CD8-positive, alpha-beta memory T cell (primary cell): ENCODE results near the gene RET. TPM values are rescaled to one million over a fixed set of nuclear protein-coding genes. Genes with fewer than 3 reads are reported as not detected.

Experiments
- CTCF ChIA-PET: fragments of 350-600 bp; sonication (Branson Sonifier 250); formaldehyde crosslinking; loops from one replicate; lab custom pipeline; 2021; ENCODE audit warnings: antibody characterized with exemption; lab: Charles Lee
- POLR2A ChIA-PET: fragments of 350-600 bp; sonication (Branson Sonifier 250); formaldehyde crosslinking; loops from one replicate; lab custom pipeline; 2021; ENCODE audit warnings: antibody characterized with exemption; lab: Charles Lee
- DNase-seq, 5 donors: peaks; one replicate each; pipeline versions ENCODE4 v3.0.0 to v3.0.0-alpha.2; 2020 to 2022; ENCODE audit warnings: mixed read lengths in 1 of 5
- H3K27ac ChIP-seq: one replicate; pipeline ENCODE4 v1.7.0; 2013; ENCODE audit warnings: low read depth, mild to moderate bottlenecking, low read length, moderate library complexity
- H3K27me3 ChIP-seq: 2 replicates; pipeline ENCODE4 v1.7.0; 2013; ENCODE audit warnings: low read length, mild to moderate bottlenecking; ENCODE audit not compliant: insufficient read depth, poor library complexity, severe bottlenecking
- H3K36me3 ChIP-seq: 2 replicates; pipeline ENCODE4 v1.7.0; 2013; ENCODE audit warnings: mild to moderate bottlenecking, low read length, moderate library complexity; ENCODE audit not compliant: insufficient read depth
- H3K4me1 ChIP-seq: 2 replicates; pipeline ENCODE4 v1.7.0; 2013; ENCODE audit warnings: mild to moderate bottlenecking, low read length, moderate library complexity; ENCODE audit not compliant: insufficient read depth
- H3K4me3 ChIP-seq: 2 replicates; pipeline ENCODE4 v1.7.0; 2013; ENCODE audit warnings: mild to moderate bottlenecking, low read length
- H3K9me3 ChIP-seq: 2 replicates; pipeline ENCODE4 v1.7.0; 2013; ENCODE audit warnings: mild to moderate bottlenecking, low read length
- H3K27ac Mint-ChIP-seq, 8 donors: one replicate each; pipeline ENCODE4 v1.8.0; 2020 to 2021; ENCODE audit warnings: mixed read lengths in 8 of 8, mild to moderate bottlenecking in 6 of 8, inconsistent platforms in 3 of 8, moderate library complexity in 3 of 8
- H3K27me3 Mint-ChIP-seq, 2 donors: one replicate each; pipeline ENCODE4 v1.8.0; 2020 to 2021; ENCODE audit warnings: mixed read lengths in 2 of 2, mild to moderate bottlenecking in 1 of 2, moderate library complexity in 1 of 2
- H3K36me3 Mint-ChIP-seq, 3 donors: one replicate each; pipeline ENCODE4 v1.8.0; 2020 to 2021; ENCODE audit warnings: mixed read lengths in 3 of 3, inconsistent platforms in 1 of 3, mild to moderate bottlenecking in 1 of 3
- H3K4me1 Mint-ChIP-seq, 3 donors: one replicate each; pipeline ENCODE4 v1.8.0; 2020 to 2021; ENCODE audit warnings: mixed read lengths in 3 of 3, inconsistent platforms in 1 of 3, mild to moderate bottlenecking in 1 of 3
- H3K4me3 Mint-ChIP-seq, 7 donors: one replicate each; pipeline ENCODE4 v1.8.0; 2020 to 2021; ENCODE audit warnings: mixed read lengths in 7 of 7, mild to moderate bottlenecking in 6 of 7, moderate library complexity in 4 of 7, inconsistent platforms in 2 of 7
- H3K9me3 Mint-ChIP-seq, 5 donors: one replicate each; pipeline ENCODE4 v1.8.0; 2020 to 2022; ENCODE audit warnings: mixed read lengths in 5 of 5, mild to moderate bottlenecking in 3 of 5, moderate library complexity in 2 of 5, inconsistent platforms in 1 of 5
- polyA plus RNA-seq: library from polyadenylated mRNA; unstranded; fragments of 300-500 nt; fragmentation: Illumina TruSeq; gene quantifications from one replicate; pipeline ENCODE4 v1.2.3, GENCODE V29; 2021
- total RNA-seq, 2 experiments: library from RNA; stranded (reverse); gene quantifications; one replicate each; pipeline ENCODE4 v1.2.3, GENCODE V29; 2021

RET gene
- total and polyA plus RNA-seq, 3 experiments from 2014 or later = 0.06 to 0.24 TPM; not detected in 1

DNA sequence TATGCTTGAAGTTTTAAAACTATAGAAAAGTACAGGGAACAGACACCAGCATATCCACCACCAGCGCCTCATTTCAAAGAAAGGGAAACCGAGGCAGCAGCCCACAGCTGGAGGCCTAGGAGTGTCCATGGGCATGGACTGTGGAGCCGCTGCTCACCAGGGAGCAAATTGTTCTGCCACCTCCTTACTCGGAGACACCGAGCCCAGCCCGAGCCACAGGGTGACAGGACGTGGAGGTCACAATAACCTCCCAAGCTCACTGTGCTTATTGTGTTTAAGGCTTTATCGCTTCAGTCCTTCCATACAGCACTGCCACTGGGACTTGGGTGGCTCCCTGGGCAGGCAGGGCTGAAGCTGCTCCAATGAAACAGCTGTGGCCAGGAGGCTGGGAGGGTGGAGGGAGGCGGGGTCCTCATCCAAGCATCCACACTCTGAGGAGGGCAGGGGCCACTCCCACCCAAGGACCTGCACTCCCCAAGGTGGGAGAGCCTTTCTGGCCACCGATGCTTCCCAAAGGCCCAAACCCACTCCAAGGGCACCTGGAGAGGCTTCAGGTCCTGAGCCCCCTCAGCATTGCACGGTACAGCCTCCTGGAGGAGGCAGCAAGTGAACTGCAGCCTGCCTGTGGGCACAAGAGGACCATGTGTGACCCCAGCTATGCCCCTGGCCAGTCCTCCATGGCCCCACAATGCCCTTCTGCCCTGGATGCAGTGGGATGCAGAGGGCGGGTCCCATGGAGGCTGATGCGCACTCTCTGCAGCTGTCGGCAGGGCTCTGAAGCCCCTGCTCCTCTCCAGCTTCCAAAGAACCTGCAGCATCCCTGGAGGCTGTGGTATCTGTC is 38.7 kb upstream of the RET start:
- H3K27me3 ChIP-seq = no peaks in the 10 kb centered on the region
- Mint-ChIP-seq H3K27me3 (peaks cover 1 to 7% of the 10 kb centered on the region in 2 donors), H3K36me3 (no peaks in the 10 kb centered on the region), H3K4me1 (no peaks in the 10 kb centered on the region), H3K9me3 (peaks cover 0 to 7% (median 2%) of the 10 kb centered on the region in 5 donors), H3K4me3 (no peak overlapping the region), H3K27ac (peak overlapping the region in 1 of 8 donors; percentile 54)
- H3K4me3 ChIP-seq = no peak overlapping the region
- H3K4me1 ChIP-seq = no peaks in the 10 kb centered on the region
- no peaks in the 10 kb centered on the region for H3K9me3 ChIP-seq
- POLR2A ChIA-PET = no interaction called here
- H3K27ac ChIP-seq = no peak overlapping the region
- CTCF ChIA-PET = no interaction called here
- DNase-seq = no peak
- H3K36me3 ChIP-seq = no peaks in the 10 kb centered on the region

DNA sequence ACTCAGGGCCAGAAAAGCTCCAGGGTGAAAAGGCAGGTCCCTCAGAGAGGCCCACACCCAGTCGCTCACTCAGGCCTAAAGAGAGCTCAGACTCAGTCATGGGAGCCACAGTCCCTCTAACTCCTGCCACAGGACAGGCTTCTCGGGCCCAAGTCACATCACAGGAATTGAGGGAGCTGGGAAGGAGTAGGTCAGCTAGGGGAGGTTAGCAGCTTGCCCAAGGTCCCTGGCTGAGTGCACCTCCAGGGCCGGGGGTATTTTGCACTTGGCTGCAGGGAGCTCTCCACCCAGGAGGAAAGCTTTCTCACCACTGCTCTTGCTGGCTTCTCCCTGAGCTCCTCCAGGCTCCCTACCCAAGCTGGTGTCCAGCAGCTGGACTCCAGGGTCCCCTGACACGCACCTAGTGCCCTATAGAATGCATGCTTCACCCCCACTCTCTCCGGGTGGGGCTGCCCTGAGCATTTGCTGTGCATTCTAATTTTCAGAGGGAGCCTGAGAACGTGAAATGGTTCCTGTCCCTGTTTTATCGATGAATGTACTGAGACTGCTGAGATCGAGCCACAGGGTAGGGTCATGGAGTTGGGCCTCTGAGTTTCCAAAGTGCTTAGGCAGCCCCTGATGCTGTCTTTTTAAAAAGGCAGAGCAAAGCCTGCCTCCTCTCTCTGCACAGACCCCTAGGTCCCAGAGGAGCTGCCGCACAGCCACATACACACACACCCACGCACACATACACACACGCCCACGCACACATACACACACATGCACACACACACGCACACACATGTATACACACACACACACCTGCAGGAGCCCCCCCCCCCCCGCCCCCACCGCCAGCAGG is 37.9 kb upstream of the RET start:
- ChIA-PET POLR2A (no interaction called here), CTCF (no interaction called here)
- no peak overlapping the region for H3K4me3 ChIP-seq
- Mint-ChIP-seq H3K27me3 (peaks cover 1 to 7% of the 10 kb centered on the region in 2 donors), H3K36me3 (no peaks in the 10 kb centered on the region), H3K27ac (no peak overlapping the region), H3K4me1 (no peaks in the 10 kb centered on the region), H3K9me3 (peaks cover 0 to 3% (median 0%) of the 10 kb centered on the region in 5 donors), H3K4me3 (no peak overlapping the region)
- H3K4me1 ChIP-seq = no peaks in the 10 kb centered on the region
- no peaks in the 10 kb centered on the region for H3K27me3 ChIP-seq
- no peak for DNase-seq
- no peak overlapping the region for H3K27ac ChIP-seq
- no peaks in the 10 kb centered on the region for H3K9me3 ChIP-seq
- no peaks in the 10 kb centered on the region for H3K36me3 ChIP-seq

DNA sequence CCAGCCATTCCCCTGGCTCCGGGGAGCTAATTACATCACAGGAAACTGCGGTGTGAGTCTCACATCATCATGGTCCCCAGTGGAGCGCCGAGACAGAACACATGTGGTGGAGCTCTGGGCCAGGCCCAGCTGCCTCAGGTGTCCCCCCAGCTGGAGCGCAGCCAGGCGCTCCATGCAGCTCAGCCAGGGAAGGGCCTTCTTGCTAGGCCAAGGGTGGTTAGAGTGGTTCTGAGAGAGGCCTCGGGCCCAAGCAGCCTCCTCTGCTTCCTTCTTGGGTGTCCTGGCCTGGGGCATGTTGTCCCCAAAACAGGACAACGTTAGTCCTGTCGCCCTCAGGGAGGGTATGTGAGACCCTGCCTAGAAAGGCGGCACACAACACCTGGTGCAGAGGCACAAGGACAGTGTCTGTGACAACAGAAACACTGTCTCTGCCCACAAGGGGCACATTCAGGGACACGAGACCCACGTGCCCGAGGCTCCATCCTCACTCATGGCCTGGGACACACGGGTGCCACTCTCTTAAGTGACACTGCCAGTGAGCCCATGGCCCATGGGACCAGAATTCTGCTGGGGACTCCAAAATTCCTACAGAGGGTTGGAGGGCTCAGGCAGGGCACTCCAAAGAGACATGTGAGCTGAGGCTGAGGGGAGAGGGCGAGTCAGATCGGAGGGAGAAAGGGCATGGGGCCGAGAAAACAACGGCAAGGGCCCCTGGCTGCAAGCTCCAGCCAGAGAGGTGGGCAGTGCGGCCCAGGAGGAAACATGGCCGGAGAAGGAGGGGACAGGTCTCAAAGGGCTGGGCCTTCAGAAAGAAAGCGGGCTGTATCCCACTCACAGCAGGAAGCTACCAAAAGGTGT is 37.0 kb upstream of the RET start:
- DNase-seq = peak in 1 of 5 donors; percentile 30
- ChIA-PET POLR2A (no interaction called here), CTCF (no interaction called here)
- no peaks in the 10 kb centered on the region for H3K9me3 ChIP-seq
- H3K36me3 ChIP-seq = no peaks in the 10 kb centered on the region
- no peaks in the 10 kb centered on the region for H3K4me1 ChIP-seq
- no peaks in the 10 kb centered on the region for H3K9me3 Mint-ChIP-seq
- H3K4me3 ChIP-seq = no peak overlapping the region
- H3K27ac Mint-ChIP-seq = no peak overlapping the region
- no peak overlapping the region for H3K27ac ChIP-seq
- H3K36me3 Mint-ChIP-seq = no peaks in the 10 kb centered on the region
- H3K27me3 ChIP-seq = no peaks in the 10 kb centered on the region
- H3K4me3 Mint-ChIP-seq = no peak overlapping the region
- H3K4me1 Mint-ChIP-seq = no peaks in the 10 kb centered on the region
- H3K27me3 Mint-ChIP-seq = peaks cover 1 to 2% of the 10 kb centered on the region in 2 donors

DNA sequence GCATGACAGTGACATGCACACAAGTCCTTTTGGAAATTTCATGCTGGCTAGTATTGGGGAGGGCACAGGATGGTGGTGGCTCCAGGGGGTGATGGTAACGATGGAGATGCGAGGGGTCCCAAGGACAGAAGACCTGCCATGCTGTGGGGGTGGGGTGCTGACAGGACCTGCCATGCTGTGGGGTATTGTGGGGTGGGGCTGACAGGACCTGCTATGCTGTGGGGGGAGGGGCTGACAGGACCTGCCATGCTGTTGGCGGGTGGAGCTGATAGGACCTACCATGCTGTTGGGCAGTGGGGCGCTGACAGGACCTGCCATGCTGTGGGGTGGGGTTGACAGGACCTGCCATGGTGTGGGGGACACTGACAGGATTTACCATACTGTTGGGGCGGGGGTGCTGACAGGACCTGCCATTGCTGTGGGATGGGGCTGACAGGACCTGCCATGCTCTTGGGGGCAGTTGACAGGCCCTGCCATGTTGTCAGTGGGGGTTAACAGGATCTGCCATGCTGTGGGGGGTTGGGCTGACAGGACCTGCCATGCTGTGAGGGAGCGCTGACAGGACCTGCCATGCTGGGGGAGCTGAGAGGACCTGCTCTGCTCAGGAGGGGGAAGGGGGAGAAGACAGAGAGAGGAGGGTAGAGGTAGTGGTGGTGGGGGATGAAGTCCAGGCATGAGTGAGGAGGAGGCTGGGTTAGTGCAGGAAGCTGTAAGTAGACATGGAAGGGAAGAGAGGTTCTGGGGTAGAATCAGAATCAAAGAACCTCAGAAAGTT is 36.2 kb upstream of the RET start:
- no peak overlapping the region for H3K27ac ChIP-seq
- no peaks in the 10 kb centered on the region for H3K9me3 ChIP-seq
- DNase-seq = no peak
- ChIA-PET POLR2A (no interaction called here), CTCF (no interaction called here)
- Mint-ChIP-seq H3K4me1 (no peaks in the 10 kb centered on the region), H3K4me3 (no peak overlapping the region), H3K9me3 (no peaks in the 10 kb centered on the region), H3K27ac (no peak overlapping the region), H3K36me3 (no peaks in the 10 kb centered on the region), H3K27me3 (no peaks in the 10 kb centered on the region)
- no peaks in the 10 kb centered on the region for H3K27me3 ChIP-seq
- H3K4me3 ChIP-seq = no peak overlapping the region
- H3K36me3 ChIP-seq = no peaks in the 10 kb centered on the region
- no peaks in the 10 kb centered on the region for H3K4me1 ChIP-seq

DNA sequence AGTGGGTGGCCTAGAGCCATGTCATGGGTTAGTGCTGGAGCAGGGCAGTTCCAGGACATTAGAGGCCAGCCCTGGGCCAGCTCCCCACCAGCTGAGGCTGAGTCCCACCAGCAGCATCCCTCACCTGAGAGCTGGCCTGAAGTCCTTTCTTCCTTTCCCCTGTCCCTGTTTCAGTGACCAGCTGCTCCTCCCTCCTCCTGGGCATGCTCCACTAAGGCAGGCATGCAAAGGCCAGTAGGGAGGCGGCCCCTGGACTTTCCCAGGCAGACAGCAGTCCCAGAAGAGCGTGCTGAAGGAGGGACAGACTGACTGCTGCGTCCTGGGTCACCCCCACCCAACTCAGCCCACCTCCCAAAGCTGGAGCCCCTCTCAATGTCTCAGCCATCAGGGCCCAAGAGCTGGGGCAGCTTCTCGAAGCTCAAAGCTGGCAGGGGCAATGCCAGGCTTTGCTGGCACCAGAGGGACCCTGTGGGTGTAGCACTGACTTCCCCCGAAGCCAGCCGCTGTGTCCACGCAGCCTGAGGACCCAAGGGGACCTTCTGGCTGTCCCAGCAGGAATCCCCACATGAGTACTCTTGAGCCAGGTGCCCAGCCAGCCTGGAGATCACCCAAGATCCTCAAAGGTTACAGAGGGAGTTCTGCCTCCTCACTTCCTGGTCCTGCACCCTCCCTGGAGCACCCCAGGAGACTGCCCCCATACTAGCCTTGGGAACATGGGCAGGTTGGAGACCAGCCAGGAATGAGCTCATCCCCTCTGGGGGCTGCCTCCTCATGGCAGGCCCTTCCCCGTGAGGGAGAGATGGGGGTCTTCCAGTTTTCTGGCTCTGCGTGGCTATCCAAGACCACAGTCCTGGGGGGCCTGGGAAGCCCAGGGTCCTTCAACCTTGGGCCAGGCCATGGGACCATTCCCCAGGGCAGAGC is 35.2 kb upstream of the RET start:
- no peak overlapping the region for H3K27ac Mint-ChIP-seq
- DNase-seq = no peak
- ChIA-PET POLR2A (no interaction called here), CTCF (no interaction called here)
- no peak overlapping the region for H3K27ac ChIP-seq
- H3K4me1 Mint-ChIP-seq = no peaks in the 10 kb centered on the region
- no peaks in the 10 kb centered on the region for H3K4me1 ChIP-seq
- H3K4me3 Mint-ChIP-seq = no peak overlapping the region
- no peaks in the 10 kb centered on the region for H3K9me3 Mint-ChIP-seq
- H3K27me3 Mint-ChIP-seq = no peaks in the 10 kb centered on the region
- H3K27me3 ChIP-seq = no peaks in the 10 kb centered on the region
- no peaks in the 10 kb centered on the region for H3K9me3 ChIP-seq
- H3K36me3 ChIP-seq = no peaks in the 10 kb centered on the region
- no peak overlapping the region for H3K4me3 ChIP-seq
- no peaks in the 10 kb centered on the region for H3K36me3 Mint-ChIP-seq

DNA sequence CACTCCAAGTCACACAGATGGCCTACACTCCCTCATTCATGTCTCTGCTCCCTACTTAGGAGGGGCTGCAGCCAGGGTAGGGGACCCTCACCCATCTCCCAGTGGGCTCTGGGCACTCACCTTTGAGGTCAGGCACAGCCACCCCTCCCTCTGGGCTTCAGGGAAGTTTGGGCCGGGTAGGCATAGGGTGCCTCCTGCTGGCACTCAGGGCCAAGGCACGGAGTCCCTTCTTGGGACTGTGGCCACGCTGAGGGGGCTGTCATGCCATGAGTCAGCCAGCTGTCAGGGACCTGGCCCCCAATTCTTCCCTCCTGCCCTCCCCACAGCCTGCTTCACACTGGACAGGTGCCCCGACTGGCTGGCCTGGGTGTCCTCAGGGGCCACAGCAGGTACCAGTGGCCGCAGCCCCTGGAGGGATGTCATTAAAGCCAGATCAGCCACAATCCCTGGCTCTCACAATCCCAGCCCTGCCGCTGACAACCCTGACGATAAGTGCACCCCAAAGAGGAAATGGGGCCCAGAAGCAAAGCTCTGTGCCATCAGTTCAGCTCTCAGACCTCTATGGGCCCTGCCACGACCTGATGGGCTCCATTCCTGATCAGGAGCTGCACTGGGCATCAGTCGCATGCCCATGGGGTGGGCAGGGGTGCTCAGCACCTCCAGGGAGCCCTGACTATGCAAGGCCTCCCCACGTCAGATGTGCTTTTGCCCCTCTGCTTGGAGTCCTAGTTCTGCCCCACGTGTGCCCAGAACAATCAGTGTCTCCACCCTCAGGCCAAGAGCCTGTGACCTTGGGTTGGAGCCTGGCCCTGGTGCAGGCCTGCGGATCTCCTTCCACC is 34.1 kb upstream of the RET start:
- no peak overlapping the region for H3K27ac ChIP-seq
- CTCF ChIA-PET = no interaction called here
- H3K27me3 ChIP-seq = no peaks in the 10 kb centered on the region
- H3K4me1 Mint-ChIP-seq = no peaks in the 10 kb centered on the region
- H3K27ac Mint-ChIP-seq = no peak overlapping the region
- POLR2A ChIA-PET = no interaction called here
- DNase-seq = no peak
- no peak overlapping the region for H3K4me3 ChIP-seq
- H3K27me3 Mint-ChIP-seq = peaks cover 0 to 4% of the 10 kb centered on the region in 2 donors
- H3K4me1 ChIP-seq = no peaks in the 10 kb centered on the region
- H3K36me3 Mint-ChIP-seq = no peaks in the 10 kb centered on the region
- no peaks in the 10 kb centered on the region for H3K9me3 ChIP-seq
- H3K4me3 Mint-ChIP-seq = no peak overlapping the region
- no peaks in the 10 kb centered on the region for H3K9me3 Mint-ChIP-seq
- no peaks in the 10 kb centered on the region for H3K36me3 ChIP-seq
